Measurements from ENCODE around the gene LRRC36. TPM values are rescaled to one million over a fixed set of nuclear protein-coding genes. Genes with fewer than 3 reads are reported as not detected.
A peak's percentile ranks its signal among the peaks of the same experiment; 100 is the strongest.

The LRRC36 gene
- total RNA-seq, 4 donors from 2014 or later: not detected

GRCh38 chr16:67397036-67397801, 70.6 kb downstream of the LRRC36 start:
- Histone ChIP-seq H3K27me3 (no peaks in the 10 kb centered on the region), H3K4me1 (peaks cover 37 to 52% of the 10 kb centered on the region in 2 donors), H3K36me3 (no peaks in the 10 kb centered on the region), H3K27ac (peak overlapping the region; percentile 60 to 72 (median 66)), H3K4me3 (no peak overlapping the region), H3K9me3 (no peaks in the 10 kb centered on the region)
- ATAC-seq: no peak
- intact Hi-C loops (cut with DNase I; ENCODE audit: low total_unique reads): no loop called here
- TF ChIP-seq POLR2A (IDR thresholded peaks at IDR 0.05) (no peak), CTCF (IDR thresholded peaks at IDR 0.05 in 4 of 5, conservative IDR thresholded peaks at IDR 0.05 in 1 of 5) (no peak)
- in situ Hi-C loops (cut with MboI; ENCODE audit: low sequenced_read_pairs in 4 of 4): no loop called here
- no peak for DNase-seq

GRCh38 chr16:67397812-67398545, 71.4 kb downstream of the LRRC36 start:
- DNase-seq (no peak), ATAC-seq (no peak)
- Histone ChIP-seq H3K27me3 (no peaks in the 10 kb centered on the region), H3K4me1 (peaks cover 30 to 44% of the 10 kb centered on the region in 2 donors), H3K4me3 (no peak overlapping the region), H3K36me3 (no peaks in the 10 kb centered on the region), H3K27ac (peak overlapping the region; percentile 60 to 72 (median 66)), H3K9me3 (no peaks in the 10 kb centered on the region)
- in situ Hi-C loops (cut with MboI; ENCODE audit: low sequenced_read_pairs in 4 of 4): no loop called here
- intact Hi-C loops (cut with DNase I; ENCODE audit: low total_unique reads): no loop called here
- TF ChIP-seq CTCF (IDR thresholded peaks at IDR 0.05 in 4 of 5, conservative IDR thresholded peaks at IDR 0.05 in 1 of 5) (no peak), POLR2A (IDR thresholded peaks at IDR 0.05) (no peak)

GRCh38 chr16:67398546-67399217, 72.1 kb downstream of the LRRC36 start:
- H3K27me3 ChIP-seq: no peaks in the 10 kb centered on the region
- in situ Hi-C loops (cut with MboI; ENCODE audit: low sequenced_read_pairs in 4 of 4): no loop called here
- peaks cover 31 to 38% of the 10 kb centered on the region in 2 donors for H3K4me1 ChIP-seq
- TF ChIP-seq POLR2A (IDR thresholded peaks at IDR 0.05) (no peak), CTCF (IDR thresholded peaks at IDR 0.05 in 4 of 5, conservative IDR thresholded peaks at IDR 0.05 in 1 of 5) (no peak)
- H3K27ac ChIP-seq: peak overlapping the region in 3 of 4 donors; percentile 63 to 72 (median 70)
- H3K36me3 ChIP-seq: no peaks in the 10 kb centered on the region
- intact Hi-C loops (cut with DNase I; ENCODE audit: low total_unique reads): no loop called here
- H3K4me3 ChIP-seq: no peak overlapping the region
- DNase-seq (no peak), ATAC-seq (no peak)
- H3K9me3 ChIP-seq: no peaks in the 10 kb centered on the region

- Histone ChIP-seq H3K27me3 (no peaks in the 10 kb centered on the region), H3K36me3 (no peaks in the 10 kb centered on the region), H3K4me1 (peaks cover 35% of the 10 kb centered on the region in 2 donors), H3K9me3 (no peaks in the 10 kb centered on the region), H3K4me3 (no peak overlapping the region), H3K27ac (no peak overlapping the region)
- in situ Hi-C loops (cut with MboI; ENCODE audit: low sequenced_read_pairs in 4 of 4) (no loop called here), intact Hi-C loops (cut with DNase I; ENCODE audit: low total_unique reads) (no loop called here)
- peak; percentile 16 to 65 (median 56) for TF ChIP-seq CTCF (IDR thresholded peaks at IDR 0.05 in 4 of 5, conservative IDR thresholded peaks at IDR 0.05 in 1 of 5)
- no peak for TF ChIP-seq POLR2A (IDR thresholded peaks at IDR 0.05)
- DNase-seq (no peak), ATAC-seq (no peak)
These were observed 72.7 kb downstream of the LRRC36 start for GRCh38 chr16:67399218-67399733.
